ENCODE measurements around the gene PRR3.
"Not testable (repeated sequence)": the region's sequence is repeated elsewhere in the genome, so short reads cannot be mapped to it uniquely, and the experiment has no call there.

The PRR3 gene

GRCh38 chr6:30556906-30557682 lies at the start of gene PRR3:
TSS of gene PRR3 (plus strand) at chr6:30557295. CDS start at chr6:30557345, 50 bp downstream.
- in situ Hi-C loops (cut with MboI; ENCODE audit: low sequenced_read_pairs), result no loop called here

- in situ Hi-C loops (cut with MboI; ENCODE audit: low sequenced_read_pairs), result no loop called here
Observed at GRCh38 chr6:30507849-30508827, 49.0 kb upstream of the PRR3 start.

GRCh38 chr6:30508890-30509736 lies 48.0 kb upstream of the PRR3 start:
- in situ Hi-C loops (cut with MboI; ENCODE audit: low sequenced_read_pairs), result no loop called here

GRCh38 chr6:30510419-30511168 lies 46.5 kb upstream of the PRR3 start:
- in situ Hi-C loops (cut with MboI; ENCODE audit: low sequenced_read_pairs), result no loop called here

- in situ Hi-C loops (cut with MboI; ENCODE audit: low sequenced_read_pairs), result no loop called here
Observed at GRCh38 chr6:30511169-30511546, 45.9 kb upstream of the PRR3 start.

- in situ Hi-C loops (cut with MboI; ENCODE audit: low sequenced_read_pairs), result no loop called here
Observed at GRCh38 chr6:30513451-30513850, 43.6 kb upstream of the PRR3 start.

- in situ Hi-C loops (cut with MboI; ENCODE audit: low sequenced_read_pairs), result no loop called here
Observed at GRCh38 chr6:30515106-30515505, 42.0 kb upstream of the PRR3 start.

- in situ Hi-C loops (cut with MboI; ENCODE audit: low sequenced_read_pairs), result no loop called here
Observed at GRCh38 chr6:30515944-30516753, 40.9 kb upstream of the PRR3 start.

- in situ Hi-C loops (cut with MboI; ENCODE audit: low sequenced_read_pairs), result not testable (repeated sequence)
Observed at GRCh38 chr6:30516754-30517076, 40.4 kb upstream of the PRR3 start.

GRCh38 chr6:30517767-30518504 lies 39.2 kb upstream of the PRR3 start:
- in situ Hi-C loops (cut with MboI; ENCODE audit: low sequenced_read_pairs), result not testable (repeated sequence)

- in situ Hi-C loops (cut with MboI; ENCODE audit: low sequenced_read_pairs), result not testable (repeated sequence)
Observed at GRCh38 chr6:30518505-30519145, 38.5 kb upstream of the PRR3 start.

GRCh38 chr6:30520522-30520921 lies 36.6 kb upstream of the PRR3 start:
- in situ Hi-C loops (cut with MboI; ENCODE audit: low sequenced_read_pairs), result no loop called here

- in situ Hi-C loops (cut with MboI; ENCODE audit: low sequenced_read_pairs), result not testable (repeated sequence)
Observed at GRCh38 chr6:30521082-30521481, 36.0 kb upstream of the PRR3 start.

GRCh38 chr6:30521952-30522351 lies 35.1 kb upstream of the PRR3 start:
- in situ Hi-C loops (cut with MboI; ENCODE audit: low sequenced_read_pairs), result not testable (repeated sequence)

- in situ Hi-C loops (cut with MboI; ENCODE audit: low sequenced_read_pairs), result not testable (repeated sequence)
Observed at GRCh38 chr6:30526444-30526843, 30.7 kb upstream of the PRR3 start.

GRCh38 chr6:30529349-30529875 lies 27.7 kb upstream of the PRR3 start:
- in situ Hi-C loops (cut with MboI; ENCODE audit: low sequenced_read_pairs), result not testable (repeated sequence)

- in situ Hi-C loops (cut with MboI; ENCODE audit: low sequenced_read_pairs), result no loop called here
Observed at GRCh38 chr6:30530014-30530413, 27.1 kb upstream of the PRR3 start.

Data from hTERT RPE-1 (cell line).